ENCODE data around the gene NT5DC4. TPM values are rescaled to one million over a fixed set of nuclear protein-coding genes. Genes with fewer than 3 reads are reported as not detected.

The NT5DC4 gene
- total and polyA plus RNA-seq, 2 of the 8 experiments (the other 6 are each of a cell fraction or from before 2014, with no cell fraction given), result not detected

- Histone ChIP-seq H3K27ac (ENCODE audit: low read depth, low read length) (no peak overlapping the region), H2AK5ac (ENCODE audit: low read depth, low read length) (no peak overlapping the region), H3K23me2 (ENCODE audit: low read depth, low read length) (no peaks in the 10 kb centered on the region), H3K56ac (replicated peaks; ENCODE audit: insufficient read length, low read depth, low read length) (no peak overlapping the region), H3K18ac (ENCODE audit: extremely low read depth, low read length) (no peak overlapping the region), H3K9me3 (ENCODE audit: insufficient read depth in 2 of 2, low read depth in 1 of 2, low read length in 1 of 2) (no peaks in the 10 kb centered on the region), H3K14ac (ENCODE audit: insufficient read length) (no peak overlapping the region), H2BK120ac (replicated peaks; ENCODE audit: low read depth, low read length) (no peak overlapping the region), H3K79me1 (ENCODE audit: low read depth, low read length) (no peaks in the 10 kb centered on the region), H3K79me2 (ENCODE audit: control insufficient read depth in 1 of 2, insufficient read depth in 2 of 2, low read length in 2 of 2) (no peaks in the 10 kb centered on the region), H3K23ac (ENCODE audit: insufficient read length) (no peak overlapping the region), H3K4me2 (ENCODE audit: insufficient read depth in 1 of 2, low read depth in 2 of 2, low read length in 2 of 2) (no peak overlapping the region), H2BK15ac (ENCODE audit: low read length) (no peak overlapping the region), H2BK5ac (ENCODE audit: low read depth, low read length) (no peak overlapping the region), H2BK12ac (ENCODE audit: low read depth, low read length) (no peak overlapping the region), H3K36me3 (ENCODE audit: control insufficient read depth in 2 of 4, insufficient read depth in 4 of 4, low read length in 3 of 4) (no peaks in the 10 kb centered on the region), H3K27me3 (replicated peaks in 1 of 4; ENCODE audit: control insufficient read depth in 3 of 4, extremely low read depth in 1 of 4, insufficient read depth in 3 of 4, low read length in 3 of 4) (no peaks in the 10 kb centered on the region), H2BK20ac (ENCODE audit: low read length) (no peak overlapping the region), H3K4me3 (ENCODE audit: extremely low read depth in 1 of 4, insufficient read depth in 2 of 4, low read depth in 3 of 4, low read length in 4 of 4) (no peak overlapping the region), H4K5ac (ENCODE audit: insufficient read length, low read depth, low read length) (no peak overlapping the region), H3K4ac (replicated peaks; ENCODE audit: insufficient read length, low read depth, low read length) (no peak overlapping the region), H4K20me1 (replicated peaks in 1 of 2; ENCODE audit: control insufficient read depth in 1 of 2, insufficient read depth in 2 of 2, low read length in 2 of 2) (no peaks in the 10 kb centered on the region), H3K4me1 (replicated peaks in 1 of 4; ENCODE audit: control insufficient read depth in 3 of 4, insufficient read depth in 4 of 4, low read length in 3 of 4) (no peaks in the 10 kb centered on the region), H4K8ac (ENCODE audit: extremely low read depth, insufficient read depth, low read length) (no peak overlapping the region), H2AFZ (ENCODE audit: low read length) (no peak overlapping the region), H4K91ac (replicated peaks; ENCODE audit: insufficient read length, low read length) (no peak overlapping the region), H3K9ac (replicated peaks in 1 of 4; ENCODE audit: extremely low read depth in 1 of 4, low read depth in 3 of 4, low read length in 3 of 4) (no peak overlapping the region)
- DNase-seq (ENCODE audit: low read depth in 1 of 2, low spot score in 2 of 2), result no peak
- FAIRE-seq, result no peak
- 81% methylated on average over 3 of the region's 3 CpGs; no CpG with 5 or more reads in 1 of the 2 experiments for WGBS, 2 experiments (ENCODE audit: extremely low coverage in 1 of 2, insufficient coverage in 1 of 2, insufficient read length in 1 of 2, insufficient replicate concordance in 2 of 2, low coverage in 1 of 2, low lambda C conversion rate in 2 of 2, missing lambda C conversion rate in 1 of 2)
- POLR2A ChIA-PET (ENCODE audit: partially characterized antibody), result interaction anchor here (0.7 kb wide), 1 partner anchor 227 kb away, joined by 4 read pairs; no protein-coding TSS in a partner anchor
- CTCF ChIA-PET (ENCODE audit: partially characterized antibody), result interaction anchor here (1.2 to 2.6 kb wide), 4 partner anchors 10 to 75 kb away, joined by 4 to 10 read pairs (median 8); no protein-coding TSS in a partner anchor
- TF ChIP-seq MAX (IDR thresholded peaks at IDR 0.05), result no peak
- TF ChIP-seq RNF2 (IDR thresholded peaks at IDR 0.05; ENCODE audit: borderline replicate concordance, low read depth, low read length, missing control alignments, poor library complexity, severe bottlenecking), result no peak
- no peak for TF ChIP-seq EZH2 (IDR thresholded peaks at IDR 0.05; ENCODE audit: low read depth, low read length, severe bottlenecking)
- no peak for TF ChIP-seq GABPA (IDR thresholded peaks at IDR 0.05; ENCODE audit: borderline replicate concordance, insufficient read depth, low read length)
- TF ChIP-seq YY1 (IDR thresholded peaks at IDR 0.05; ENCODE audit: low read depth, low read length), result no peak
- TF ChIP-seq JUND (IDR thresholded peaks at IDR 0.05; ENCODE audit: low read length), result no peak
- TF ChIP-seq CBX8 (IDR thresholded peaks at IDR 0.05; ENCODE audit: borderline replicate concordance, low read depth, low read length), result no peak
- no peak for TF ChIP-seq SAP30 (IDR thresholded peaks at IDR 0.05; ENCODE audit: insufficient read depth, insufficient replicate concordance, low read length)
These were observed 20.7 kb upstream of the NT5DC4 start for GRCh38 chr2:112699984-112700667.

All from H1 (cell line).